Measurements from ENCODE around the gene NOD2. TPM values are rescaled to one million over a fixed set of nuclear protein-coding genes. Genes with fewer than 3 reads are reported as not detected.

Gene NOD2
- total and polyA plus RNA-seq, 2 of the 13 experiments (the other 11 are each of a cell fraction or from before 2014, with no cell fraction given): 0.27 to 0.81 TPM

- TF ChIP-seq PAXIP1 (CRISPR knock-in tag; conservative IDR thresholded peaks at IDR 0.05): peak; percentile 31
Measured at GRCh38 chr16:50721549-50722404, 28.4 kb downstream of the NOD2 start (continued).

- H3K9me3 ChIP-seq (ENCODE audit: low read length): no peaks in the 10 kb centered on the region
- no peak for DNase-seq (ENCODE audit: low spot score)
- H3K4me2 ChIP-seq (ENCODE audit: low read depth, low read length): no peak overlapping the region
- H3K9ac ChIP-seq (ENCODE audit: insufficient read depth, low read depth, low read length): no peak overlapping the region
- intact Hi-C loops (cut with micrococcal nuclease; ENCODE audit: unreplicated experiment): no loop called here
- WGBS (ENCODE audit: low lambda C conversion rate): 70% methylated on average over 1 of the region's 1 CpG
- H3K27ac ChIP-seq (ENCODE audit: extremely low read length, insufficient read depth, low read length): no peak overlapping the region
- H3K4me3 ChIP-seq (replicated peaks in 1 of 3; ENCODE audit: insufficient read depth in 1 of 3, low read depth in 2 of 3, low read length in 3 of 3): no peak overlapping the region
- peaks cover 33% of the 10 kb centered on the region for H3K4me1 ChIP-seq (ENCODE audit: insufficient read depth, low read length)
- no peak for FAIRE-seq
- no peak overlapping the region for H2AFZ ChIP-seq (ENCODE audit: low read length)
- H3K36me3 ChIP-seq (replicated peaks in 1 of 2; ENCODE audit: control insufficient read depth in 1 of 2, insufficient read depth in 2 of 2, low read length in 2 of 2): no peaks in the 10 kb centered on the region
- POLR2A ChIA-PET: no interaction called here
- in situ Hi-C loops (cut with HindIII; ENCODE audit: extremely low pct_ligation_motif_present, low pct_unique_long_range_greater_than_20kb): no loop called here
- H3K27me3 ChIP-seq (ENCODE audit: control insufficient read depth in 1 of 2, insufficient read depth in 2 of 2, low read length in 2 of 2): peaks cover 0 to 1% of the 10 kb centered on the region in 2 experiments; a peak in 1 of 5 replicates
- CTCF ChIA-PET (ENCODE audit: low intra/inter-chr PET ratio, low total read pairs): no interaction called here
- no peaks in the 10 kb centered on the region for H3K79me2 ChIP-seq (ENCODE audit: insufficient read depth, low read length)
- ATAC-seq: no peak
- no TSS peak for BruUV-seq (replicated peaks)
- no peaks in the 10 kb centered on the region for H4K20me1 ChIP-seq (ENCODE audit: insufficient read depth, low read length)
- TF ChIP-seq SNAPC2 (CRISPR knock-in tag; IDR thresholded peaks at IDR 0.05) (no peak), KDM6A (CRISPR knock-in tag; IDR thresholded peaks at IDR 0.05; ENCODE audit: low read depth) (no peak), MZF1 (CRISPR knock-in tag; IDR thresholded peaks at IDR 0.05; ENCODE audit: borderline replicate concordance) (no peak), SOX13 (IDR thresholded peaks at IDR 0.05) (no peak), SOX13 (CRISPR knock-in tag; conservative IDR thresholded peaks at IDR 0.05 in 1 of 2, IDR thresholded peaks at IDR 0.05 in 1 of 2) (no peak), SMAD1 (CRISPR knock-in tag; IDR thresholded peaks at IDR 0.05; ENCODE audit: borderline replicate concordance, low read depth) (no peak), AGO1 (IDR thresholded peaks at IDR 0.05; ENCODE audit: low read depth, low read length, poor library complexity, severe bottlenecking) (no peak), REPIN1 (CRISPR knock-in tag; IDR thresholded peaks at IDR 0.05; ENCODE audit: borderline replicate concordance, low read depth) (no peak), FOSL2 (CRISPR knock-in tag; IDR thresholded peaks at IDR 0.05) (no peak), ZNF276 (CRISPR knock-in tag; IDR thresholded peaks at IDR 0.05; ENCODE audit: low read depth) (no peak), GLMP (CRISPR knock-in tag; IDR thresholded peaks at IDR 0.05; ENCODE audit: borderline replicate concordance) (no peak)
Measured at GRCh38 chr16:50722405-50722737, 29.0 kb downstream of the NOD2 start.

All from HepG2 (cell line).